ENCODE data around the gene SUSD1.
A peak's percentile ranks its signal among the peaks of the same experiment; 100 is the strongest.
"Not testable (repeated sequence)": the region's sequence is repeated elsewhere in the genome, so short reads cannot be mapped to it uniquely, and the experiment has no call there.

SUSD1 gene

GRCh38 chr9:112094948-112095681, 80.0 kb downstream of the SUSD1 start:
- DNase-seq (ENCODE audit: low read depth), result no peak

- DNase-seq (ENCODE audit: low read depth), result no peak
These were observed 80.9 kb downstream of the SUSD1 start for GRCh38 chr9:112094241-112094640.

GRCh38 chr9:112093870-112094216, 81.3 kb downstream of the SUSD1 start:
- no peak for DNase-seq (ENCODE audit: low read depth)

- DNase-seq (ENCODE audit: low read depth), result no peak
These were observed 81.8 kb downstream of the SUSD1 start for GRCh38 chr9:112093147-112093869.

GRCh38 chr9:112091810-112092209, 83.3 kb downstream of the SUSD1 start:
- no peak for DNase-seq (ENCODE audit: low read depth)

- no peak for DNase-seq (ENCODE audit: low read depth)
These were observed 87.6 kb downstream of the SUSD1 start for GRCh38 chr9:112087506-112087905.

GRCh38 chr9:112086627-112087026, 88.5 kb downstream of the SUSD1 start:
- no peak for DNase-seq (ENCODE audit: low read depth)

- DNase-seq (ENCODE audit: low read depth), result no peak
These were observed 90.2 kb downstream of the SUSD1 start for GRCh38 chr9:112084907-112085306.

GRCh38 chr9:112084334-112084733, 90.8 kb downstream of the SUSD1 start:
- DNase-seq (ENCODE audit: low read depth), result no peak

- no peak for DNase-seq (ENCODE audit: low read depth)
These were observed 93.0 kb downstream of the SUSD1 start for GRCh38 chr9:112081918-112082729.

- DNase-seq (ENCODE audit: low read depth), result no peak
These were observed 94.1 kb downstream of the SUSD1 start for GRCh38 chr9:112080831-112081542.

GRCh38 chr9:112078432-112078831, 96.7 kb downstream of the SUSD1 start:
- DNase-seq (ENCODE audit: low read depth), result no peak

- DNase-seq (ENCODE audit: low read depth), result no peak
These were observed 98.3 kb downstream of the SUSD1 start for GRCh38 chr9:112076814-112077213.

GRCh38 chr9:112075009-112075378, 100.1 kb downstream of the SUSD1 start:
- no peak for DNase-seq (ENCODE audit: low read depth)

GRCh38 chr9:112074250-112075008, 100.7 kb downstream of the SUSD1 start:
- DNase-seq (ENCODE audit: low read depth), result peak; percentile 92

- not testable (repeated sequence) for DNase-seq (ENCODE audit: low read depth)
These were observed 101.4 kb downstream of the SUSD1 start for GRCh38 chr9:112073639-112074173.

GRCh38 chr9:112072721-112073638, 102.1 kb downstream of the SUSD1 start:
- DNase-seq (ENCODE audit: low read depth), result peak; percentile 83

- DNase-seq (ENCODE audit: low read depth), result no peak
These were observed 105.6 kb downstream of the SUSD1 start for GRCh38 chr9:112069318-112070169.
